GM23338 (cell line): ENCODE measurements around the gene ZNF665. TPM values are rescaled to one million over a fixed set of nuclear protein-coding genes. Genes with fewer than 3 reads are reported as not detected.
"Not testable (repeated sequence)": the region's sequence is repeated elsewhere in the genome, so short reads cannot be mapped to it uniquely, and the experiment has no call there.

Experiments used
- ATAC-seq: fragments of 200-7000 bp; cut with Tn5 transposase; 3 replicates; pipeline ENCODE4 v1.9.1; 2020
- DNase-seq: peaks from one replicate; pipeline ENCODE4 v3.0.0-alpha.2; 2015; ENCODE audit warnings: low spot score
- H2AFZ ChIP-seq: fragments of 200-600 bp; sonication (generic); 2 replicates; pipeline ENCODE4 v1.8.0; 2016; ENCODE audit warnings: antibody characterized with exemption, mild to moderate bottlenecking, moderate library complexity
- H3F3A ChIP-seq: fragments of 200-600 bp; sonication (generic); replicated peaks from 2 replicates; pipeline ENCODE4 v1.8.0; 2017; ENCODE audit warnings: antibody characterized with exemption, mixed run types, low read depth
- H3K27ac ChIP-seq: fragments of 200-600 bp; sonication (generic); 2 replicates; pipeline ENCODE4 v1.6.1; 2016; ENCODE audit warnings: low read depth
- H3K27me3 ChIP-seq: fragments of 200-600 bp; sonication (generic); 2 replicates; pipeline ENCODE4 v1.8.0; 2016; ENCODE audit warnings: mild to moderate bottlenecking, mixed run types, moderate library complexity; ENCODE audit not compliant: insufficient read depth
- H3K36me3 ChIP-seq: fragments of 200-600 bp; sonication (generic); 2 replicates; pipeline ENCODE4 v1.8.0; 2016; ENCODE audit warnings: mild to moderate bottlenecking; ENCODE audit not compliant: insufficient read depth
- H3K4me1 ChIP-seq: fragments of 200-600 bp; sonication (generic); 2 replicates; pipeline ENCODE4 v1.8.0; 2016; ENCODE audit warnings: mild to moderate bottlenecking, moderate library complexity; ENCODE audit not compliant: insufficient read depth
- H3K4me2 ChIP-seq: fragments of 200-600 bp; sonication (generic); 2 replicates; pipeline ENCODE4 v1.7.1; 2017; ENCODE audit warnings: mixed run types
- H3K4me3 ChIP-seq: fragments of 200-600 bp; sonication (generic); 2 replicates; pipeline ENCODE4 v1.6.1; 2016; ENCODE audit warnings: mixed run types
- H3K79me2 ChIP-seq: fragments of 200-600 bp; sonication (generic); replicated peaks from 2 replicates; pipeline ENCODE4 v1.8.0; 2017; ENCODE audit warnings: mild to moderate bottlenecking; ENCODE audit not compliant: insufficient read depth
- H3K9me2 ChIP-seq: fragments of 200-600 bp; sonication (generic); 2 replicates; pipeline ENCODE4 v1.8.0; 2017; ENCODE audit not compliant: insufficient read depth
- H4K20me1 ChIP-seq: fragments of 200-600 bp; sonication (generic); replicated peaks from 2 replicates; pipeline ENCODE4 v1.8.0; 2017; ENCODE audit warnings: mild to moderate bottlenecking; ENCODE audit not compliant: insufficient read depth
- H3K27ac Mint-ChIP-seq: 2 replicates; pipeline ENCODE4 v1.8.0; 2020; ENCODE audit warnings: inconsistent platforms, mild to moderate bottlenecking, moderate library complexity, mixed read lengths
- H3K27me3 Mint-ChIP-seq: 3 replicates; pipeline ENCODE4 v1.8.0; 2022; ENCODE audit warnings: low read depth, mild to moderate bottlenecking, moderate library complexity, mixed read lengths, inconsistent platforms; ENCODE audit not compliant: insufficient read depth, poor library complexity
- H3K36me3 Mint-ChIP-seq: 3 replicates; pipeline ENCODE4 v1.8.0; 2021; ENCODE audit warnings: low read depth, mild to moderate bottlenecking, inconsistent platforms, moderate library complexity, mixed read lengths
- H3K4me1 Mint-ChIP-seq: 3 replicates; pipeline ENCODE4 v1.8.0; 2020; ENCODE audit warnings: mild to moderate bottlenecking, inconsistent platforms, mixed read lengths
- H3K4me3 Mint-ChIP-seq: 3 replicates; pipeline ENCODE4 v1.8.0; 2021; ENCODE audit warnings: moderate library complexity, mild to moderate bottlenecking, inconsistent platforms, mixed read lengths
- H3K9me3 Mint-ChIP-seq: 3 replicates; pipeline ENCODE4 v1.8.0; 2020; ENCODE audit warnings: moderate library complexity, mild to moderate bottlenecking, inconsistent platforms, mixed read lengths
- CTCF ChIP-seq, 2 experiments: fragments of 200-600 bp in 1 of 2; sonication (generic) in 1 of 2; conservative IDR thresholded peaks; 2 replicates each; pipeline versions ENCODE4 v1.5.1 to v1.6.1; 2016 to 2017; ENCODE audit warnings: antibody characterized with exemption in 2 of 2, low read depth in 2 of 2, mild to moderate bottlenecking in 2 of 2, moderate library complexity in 1 of 2
- polyA plus RNA-seq: library from polyadenylated mRNA; unstranded; fragments of >200 nt; fragmentation: Nextera tagmentation; extraction: Ambion mirVana; gene quantifications from 2 replicates; pipeline ENCODE4 v1.2.1, GENCODE V29; 2016
- total RNA-seq: library from RNA; depleted of rRNA; stranded (reverse); fragments of >200 nt; shearing (Covaris generic); gene quantifications from 2 replicates; pipeline ENCODE4 v1.2.3, GENCODE V29; 2014
- TF ChIP-seq, protein P1 (sequence below): fragments of 250-450 bp; sonication (Bioruptor Pico); IDR thresholded peaks from 2 replicates; pipeline ENCODE4 v1.5.0; 2020; ENCODE audit warnings: mild to moderate bottlenecking, moderate library complexity

The ZNF665 gene
- total and polyA plus RNA-seq, 2 experiments from 2014 or later, result 3.1 to 3.5 TPM

DNA sequence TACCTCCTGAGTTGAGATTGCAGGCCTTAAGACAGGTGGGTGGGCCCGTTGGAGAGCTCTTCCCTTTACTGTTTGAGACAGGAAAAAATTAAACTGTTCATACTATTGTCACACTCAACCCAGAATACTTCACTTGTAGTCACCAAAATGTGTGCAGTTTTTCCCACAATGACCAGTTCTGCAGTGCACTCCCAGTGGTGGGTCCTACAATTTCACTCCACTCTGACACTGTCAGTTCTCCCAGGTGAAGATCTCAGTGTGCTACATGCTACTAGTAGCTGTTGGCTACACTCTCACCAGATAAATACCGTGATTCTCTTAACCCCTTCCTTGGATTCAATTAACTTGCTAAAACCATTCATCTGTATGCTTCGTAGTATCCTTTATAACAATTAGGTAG, 2.9 kb downstream of the ZNF665 start (continued):
- TF ChIP-seq, protein P1, sequence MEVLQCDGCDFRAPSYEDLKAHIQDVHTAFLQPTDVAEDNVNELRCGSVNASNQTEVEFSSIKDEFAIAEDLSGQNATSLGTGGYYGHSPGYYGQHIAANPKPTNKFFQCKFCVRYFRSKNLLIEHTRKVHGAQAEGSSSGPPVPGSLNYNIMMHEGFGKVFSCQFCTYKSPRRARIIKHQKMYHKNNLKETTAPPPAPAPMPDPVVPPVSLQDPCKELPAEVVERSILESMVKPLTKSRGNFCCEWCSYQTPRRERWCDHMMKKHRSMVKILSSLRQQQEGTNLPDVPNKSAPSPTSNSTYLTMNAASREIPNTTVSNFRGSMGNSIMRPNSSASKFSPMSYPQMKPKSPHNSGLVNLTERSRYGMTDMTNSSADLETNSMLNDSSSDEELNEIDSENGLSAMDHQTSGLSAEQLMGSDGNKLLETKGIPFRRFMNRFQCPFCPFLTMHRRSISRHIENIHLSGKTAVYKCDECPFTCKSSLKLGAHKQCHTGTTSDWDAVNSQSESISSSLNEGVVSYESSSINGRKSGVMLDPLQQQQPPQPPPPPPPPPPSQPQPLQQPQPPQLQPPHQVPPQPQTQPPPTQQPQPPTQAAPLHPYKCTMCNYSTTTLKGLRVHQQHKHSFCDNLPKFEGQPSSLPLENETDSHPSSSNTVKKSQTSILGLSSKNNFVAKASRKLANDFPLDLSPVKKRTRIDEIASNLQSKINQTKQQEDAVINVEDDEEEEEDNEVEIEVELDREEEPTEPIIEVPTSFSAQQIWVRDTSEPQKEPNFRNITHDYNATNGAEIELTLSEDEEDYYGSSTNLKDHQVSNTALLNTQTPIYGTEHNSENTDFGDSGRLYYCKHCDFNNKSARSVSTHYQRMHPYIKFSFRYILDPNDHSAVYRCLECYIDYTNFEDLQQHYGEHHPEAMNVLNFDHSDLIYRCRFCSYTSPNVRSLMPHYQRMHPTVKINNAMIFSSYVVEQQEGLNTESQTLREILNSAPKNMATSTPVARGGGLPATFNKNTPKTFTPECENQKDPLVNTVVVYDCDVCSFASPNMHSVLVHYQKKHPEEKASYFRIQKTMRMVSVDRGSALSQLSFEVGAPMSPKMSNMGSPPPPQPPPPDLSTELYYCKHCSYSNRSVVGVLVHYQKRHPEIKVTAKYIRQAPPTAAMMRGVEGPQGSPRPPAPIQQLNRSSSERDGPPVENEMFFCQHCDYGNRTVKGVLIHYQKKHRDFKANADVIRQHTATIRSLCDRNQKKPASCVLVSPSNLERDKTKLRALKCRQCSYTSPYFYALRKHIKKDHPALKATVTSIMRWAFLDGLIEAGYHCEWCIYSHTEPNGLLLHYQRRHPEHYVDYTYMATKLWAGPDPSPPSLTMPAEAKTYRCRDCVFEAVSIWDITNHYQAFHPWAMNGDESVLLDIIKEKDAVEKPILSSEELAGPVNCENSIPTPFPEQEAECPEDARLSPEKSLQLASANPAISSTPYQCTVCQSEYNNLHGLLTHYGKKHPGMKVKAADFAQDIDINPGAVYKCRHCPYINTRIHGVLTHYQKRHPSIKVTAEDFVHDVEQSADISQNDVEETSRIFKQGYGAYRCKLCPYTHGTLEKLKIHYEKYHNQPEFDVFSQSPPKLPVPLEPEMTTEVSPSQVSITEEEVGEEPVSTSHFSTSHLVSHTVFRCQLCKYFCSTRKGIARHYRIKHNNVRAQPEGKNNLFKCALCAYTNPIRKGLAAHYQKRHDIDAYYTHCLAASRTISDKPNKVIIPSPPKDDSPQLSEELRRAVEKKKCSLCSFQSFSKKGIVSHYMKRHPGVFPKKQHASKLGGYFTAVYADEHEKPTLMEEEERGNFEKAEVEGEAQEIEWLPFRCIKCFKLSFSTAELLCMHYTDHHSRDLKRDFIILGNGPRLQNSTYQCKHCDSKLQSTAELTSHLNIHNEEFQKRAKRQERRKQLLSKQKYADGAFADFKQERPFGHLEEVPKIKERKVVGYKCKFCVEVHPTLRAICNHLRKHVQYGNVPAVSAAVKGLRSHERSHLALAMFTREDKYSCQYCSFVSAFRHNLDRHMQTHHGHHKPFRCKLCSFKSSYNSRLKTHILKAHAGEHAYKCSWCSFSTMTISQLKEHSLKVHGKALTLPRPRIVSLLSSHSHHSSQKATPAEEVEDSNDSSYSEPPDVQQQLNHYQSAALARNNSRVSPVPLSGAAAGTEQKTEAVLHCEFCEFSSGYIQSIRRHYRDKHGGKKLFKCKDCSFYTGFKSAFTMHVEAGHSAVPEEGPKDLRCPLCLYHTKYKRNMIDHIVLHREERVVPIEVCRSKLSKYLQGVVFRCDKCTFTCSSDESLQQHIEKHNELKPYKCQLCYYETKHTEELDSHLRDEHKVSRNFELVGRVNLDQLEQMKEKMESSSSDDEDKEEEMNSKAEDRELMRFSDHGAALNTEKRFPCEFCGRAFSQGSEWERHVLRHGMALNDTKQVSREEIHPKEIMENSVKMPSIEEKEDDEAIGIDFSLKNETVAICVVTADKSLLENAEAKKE (CRISPR knock-in tag), result no peak

DNA sequence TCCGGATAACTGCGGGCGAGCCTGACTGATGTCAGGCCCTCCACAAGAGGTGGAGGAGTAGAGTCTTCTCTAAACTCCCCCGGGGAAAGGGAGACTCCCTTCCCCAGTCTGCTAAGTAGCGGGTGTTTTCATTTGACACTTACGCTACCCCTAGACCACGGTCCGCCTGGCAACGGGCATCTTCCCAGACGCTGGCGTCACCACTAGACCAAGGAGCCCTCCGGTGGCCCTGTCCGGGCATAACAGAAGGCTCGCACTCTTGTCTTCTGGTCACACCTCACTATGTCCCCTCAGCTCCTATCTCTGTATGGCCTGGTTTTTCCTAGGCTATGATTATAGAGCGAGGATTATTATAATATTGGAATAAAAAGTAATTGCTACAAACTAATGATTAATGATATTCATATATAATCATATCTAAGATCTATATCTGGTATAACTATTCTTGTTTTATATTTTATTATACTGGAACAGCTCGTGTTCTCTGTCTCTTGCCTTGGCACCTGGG, 3.4 kb downstream of the ZNF665 start:
- not testable (repeated sequence) for H3K27me3 Mint-ChIP-seq, H3K4me3 ChIP-seq, H3K9me2 ChIP-seq, H3K36me3 Mint-ChIP-seq, H3K4me2 ChIP-seq, H2AFZ ChIP-seq, H3K27ac ChIP-seq, H3F3A ChIP-seq, H3K79me2 ChIP-seq, H3K36me3 ChIP-seq, H3K27ac Mint-ChIP-seq, ATAC-seq, H3K4me3 Mint-ChIP-seq, H3K27me3 ChIP-seq, H4K20me1 ChIP-seq, H3K4me1 Mint-ChIP-seq, H3K4me1 ChIP-seq
- H3K9me3 Mint-ChIP-seq, result peaks cover 13% of the 10 kb centered on the region
- peak; percentile 33 to 53; a peak in 3 of 4 replicates for TF ChIP-seq CTCF (conservative IDR thresholded peaks at IDR 0.05; ENCODE audit: low read depth in 2 of 2)
- DNase-seq, result peak; percentile 27
